Measurements from ENCODE around the gene CTDNEP1.

The CTDNEP1 gene

GRCh38 chr17:7253082-7253481, 1.5 kb upstream of the CTDNEP1 start:
- Histone ChIP-seq H3K36me3 (ENCODE audit: insufficient read depth, low read length) (peaks cover 18% of the 10 kb centered on the region; the same call in 1 of the 2 replicates), H3K9me3 (ENCODE audit: insufficient read depth, low read depth, low read length) (no peaks in the 10 kb centered on the region), H3K4me3 (ENCODE audit: low read length, poor library complexity, severe bottlenecking) (peak overlapping the region; percentile 84), H3K9ac (ENCODE audit: low read depth, low read length, poor library complexity, severe bottlenecking) (peak overlapping the region; percentile 87), H2AFZ (ENCODE audit: low read length) (no peak overlapping the region), H3F3A (ENCODE audit: low read depth) (no peaks in the 10 kb centered on the region), H3K79me2 (ENCODE audit: insufficient read depth, low read length) (peaks cover 58% of the 10 kb centered on the region), H3K27me3 (ENCODE audit: insufficient read depth, low read length, poor library complexity, severe bottlenecking) (no peaks in the 10 kb centered on the region), H3K4me1 (ENCODE audit: insufficient read depth, low read length, poor library complexity, severe bottlenecking) (peaks cover 37% of the 10 kb centered on the region), H3K4me2 (ENCODE audit: low read depth, low read length, poor library complexity, severe bottlenecking) (peak overlapping the region; percentile 87), H4K20me1 (ENCODE audit: insufficient read depth, low read length, poor library complexity, severe bottlenecking) (peaks cover 35% of the 10 kb centered on the region), H3K9me2 (replicated peaks; ENCODE audit: low read depth, low read length) (no peaks in the 10 kb centered on the region)
- TF ChIP-seq EZH2phosphoT487 (IDR thresholded peaks at IDR 0.05; ENCODE audit: borderline replicate concordance) (no peak), CTCF (conservative IDR thresholded peaks at IDR 0.05; ENCODE audit: low read length) (no peak)

GRCh38 chr17:7252176-7253043, 876 bp upstream of the CTDNEP1 start, which contains the start of gene ELP5:
ELP5 (plus strand) TSS chr17:7252215; CDS start chr17:7252551, 336 bp downstream.
- no peaks in the 10 kb centered on the region for H3K27me3 ChIP-seq (ENCODE audit: insufficient read depth, low read length, poor library complexity, severe bottlenecking)
- H3K9ac ChIP-seq (ENCODE audit: low read depth, low read length, poor library complexity, severe bottlenecking) = peak within 1 kb of the TSS; percentile 87
- H2AFZ ChIP-seq (ENCODE audit: low read length) = peak within 1 kb of the TSS; percentile 94
- peaks cover 39% of the 10 kb centered on the region for H4K20me1 ChIP-seq (ENCODE audit: insufficient read depth, low read length, poor library complexity, severe bottlenecking)
- peak within 1 kb of the TSS; percentile 84 for H3K4me3 ChIP-seq (ENCODE audit: low read length, poor library complexity, severe bottlenecking)
- peaks cover 18% of the 10 kb centered on the region; the same call in 1 of the 2 replicates for H3K36me3 ChIP-seq (ENCODE audit: insufficient read depth, low read length)
- H3K9me3 ChIP-seq (ENCODE audit: insufficient read depth, low read depth, low read length) = no peaks in the 10 kb centered on the region
- peak within 1 kb of the TSS; percentile 99 for H3K4me2 ChIP-seq (ENCODE audit: low read depth, low read length, poor library complexity, severe bottlenecking)
- H3K9me2 ChIP-seq (replicated peaks; ENCODE audit: low read depth, low read length) = no peaks in the 10 kb centered on the region
- H3K4me1 ChIP-seq (ENCODE audit: insufficient read depth, low read length, poor library complexity, severe bottlenecking) = peaks cover 37% of the 10 kb centered on the region
- H3K79me2 ChIP-seq (ENCODE audit: insufficient read depth, low read length) = peaks cover 65% of the 10 kb centered on the region
- H3F3A ChIP-seq (ENCODE audit: low read depth) = no peaks in the 10 kb centered on the region
- TF ChIP-seq CTCF (conservative IDR thresholded peaks at IDR 0.05; ENCODE audit: low read length) (peak; percentile 41), EZH2phosphoT487 (IDR thresholded peaks at IDR 0.05; ENCODE audit: borderline replicate concordance) (no peak)

- peak overlapping the region; percentile 87 for H3K9ac ChIP-seq (ENCODE audit: low read depth, low read length, poor library complexity, severe bottlenecking)
- H3K36me3 ChIP-seq (ENCODE audit: insufficient read depth, low read length) = peaks cover 14% of the 10 kb centered on the region; the same call in 1 of the 2 replicates
- no peak overlapping the region for H2AFZ ChIP-seq (ENCODE audit: low read length)
- H3F3A ChIP-seq (ENCODE audit: low read depth) = no peaks in the 10 kb centered on the region
- no peaks in the 10 kb centered on the region for H3K27me3 ChIP-seq (ENCODE audit: insufficient read depth, low read length, poor library complexity, severe bottlenecking)
- peak overlapping the region; percentile 99 for H3K4me2 ChIP-seq (ENCODE audit: low read depth, low read length, poor library complexity, severe bottlenecking)
- H3K9me2 ChIP-seq (replicated peaks; ENCODE audit: low read depth, low read length) = no peaks in the 10 kb centered on the region
- H3K4me3 ChIP-seq (ENCODE audit: low read length, poor library complexity, severe bottlenecking) = peak overlapping the region; percentile 84
- peaks cover 37% of the 10 kb centered on the region for H3K4me1 ChIP-seq (ENCODE audit: insufficient read depth, low read length, poor library complexity, severe bottlenecking)
- H4K20me1 ChIP-seq (ENCODE audit: insufficient read depth, low read length, poor library complexity, severe bottlenecking) = peaks cover 45% of the 10 kb centered on the region
- H3K79me2 ChIP-seq (ENCODE audit: insufficient read depth, low read length) = peaks cover 80% of the 10 kb centered on the region
- no peaks in the 10 kb centered on the region for H3K9me3 ChIP-seq (ENCODE audit: insufficient read depth, low read depth, low read length)
- TF ChIP-seq CTCF (conservative IDR thresholded peaks at IDR 0.05; ENCODE audit: low read length) (no peak), EZH2phosphoT487 (IDR thresholded peaks at IDR 0.05; ENCODE audit: borderline replicate concordance) (no peak)
Observed at GRCh38 chr17:7250695-7251627, 573 bp downstream of the CTDNEP1 start.

Measured in Loucy (cell line).